SK-N-MC (cell line): ENCODE measurements around the gene SLN.
"Not testable (repeated sequence)": the region's sequence is repeated elsewhere in the genome, so short reads cannot be mapped to it uniquely, and the experiment has no call there.

Source experiments
- DNase-seq: peaks from one replicate; pipeline ENCODE4 v3.0.0-alpha.2; 2011; ENCODE audit warnings: low read depth, low spot score
- H3K27ac ChIP-seq: fragments of 200-600 bp; sonication (generic); 2 replicates; pipeline ENCODE4 v1.5.1; 2016; ENCODE audit warnings: mixed run types
- H3K36me3 ChIP-seq: fragments of 200-600 bp; sonication (generic); 2 replicates; pipeline ENCODE4 v1.6.1; 2017; ENCODE audit warnings: antibody characterized with exemption, low read length, mixed read lengths; ENCODE audit not compliant: insufficient read depth
- H3K4me3 ChIP-seq: fragments of 200-600 bp; sonication (generic); 2 replicates; pipeline ENCODE4 v1.5.1; 2016
- H3K9ac ChIP-seq: fragments of 200-600 bp; sonication (generic); 2 replicates; pipeline ENCODE4 v1.8.0; 2017; ENCODE audit warnings: mixed run types, mixed read lengths; ENCODE audit not compliant: insufficient read length
- H3K9me3 ChIP-seq: fragments of 200-600 bp; sonication (generic); 2 replicates; pipeline ENCODE4 v1.6.1; 2017; ENCODE audit warnings: low read depth, mild to moderate bottlenecking, antibody characterized with exemption, low read length, moderate library complexity, mixed read lengths
- EZH2 ChIP-seq: fragments of 200-600 bp; sonication (generic); IDR thresholded peaks from one replicate; pipeline ENCODE4 v1.6.1; 2017; ENCODE audit warnings: antibody characterized with exemption
- FOXP2 ChIP-seq: optimal IDR thresholded peaks from 2 replicates; pipeline ENCODE3; 2011; ENCODE audit warnings: mild to moderate bottlenecking, moderate library complexity; ENCODE audit not compliant: insufficient read depth; ENCODE audit errors: extremely low read length, control extremely low read depth
- POLR2AphosphoS5 ChIP-seq: IDR thresholded peaks from 2 replicates; pipeline ENCODE4 v1.6.1; 2012; ENCODE audit warnings: mild to moderate bottlenecking, low read depth, low read length, borderline replicate concordance

The SLN gene

GRCh38 chr11:107711861-107712755 is at the start of gene SLN:
TSS of gene SLN (minus strand) at chr11:107712056.
- Histone ChIP-seq H3K4me3 (no peak within 1 kb of the TSS), H3K36me3 (no peaks in the 10 kb centered on the region), H3K27ac (no peak within 1 kb of the TSS), H3K9me3 (no peaks in the 10 kb centered on the region), H3K9ac (no peak within 1 kb of the TSS)
- no peak for DNase-seq
- no peak for TF ChIP-seq FOXP2
- no peak for TF ChIP-seq POLR2AphosphoS5
- TF ChIP-seq EZH2, result no peak

DNA sequence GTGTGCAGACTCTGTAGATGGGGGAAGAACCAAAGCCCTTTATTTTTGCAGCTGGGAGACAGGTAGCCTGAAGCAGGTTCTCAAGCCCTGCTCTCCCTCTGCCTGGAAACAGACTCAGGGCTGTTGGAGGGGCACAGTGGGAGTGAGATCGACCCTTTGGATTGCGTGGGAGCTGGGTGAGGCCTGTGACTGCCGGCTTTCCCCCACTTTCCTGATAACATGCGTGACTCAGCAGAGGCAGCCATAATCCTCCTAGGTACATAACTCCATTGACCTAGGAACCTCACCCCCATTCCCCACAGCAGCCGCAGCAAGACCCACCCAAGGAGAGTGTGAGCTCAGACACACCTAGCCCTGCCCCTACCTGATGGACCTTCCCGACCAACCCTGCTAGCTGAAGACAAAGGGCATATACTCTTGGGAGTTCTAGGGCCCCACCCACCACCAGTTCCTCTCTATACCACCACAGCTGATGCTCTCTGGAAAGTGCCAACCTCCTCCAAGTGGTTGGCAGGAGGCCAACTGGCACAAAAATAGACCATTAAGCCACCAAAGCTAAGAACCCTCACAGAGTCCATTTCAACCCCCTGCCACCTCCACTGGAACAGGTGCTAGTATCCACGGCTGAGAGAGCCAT is 47.0 kb upstream of the SLN start:
- not testable (repeated sequence) for H3K9me3 ChIP-seq, DNase-seq, H3K36me3 ChIP-seq, H3K4me3 ChIP-seq, H3K27ac ChIP-seq, H3K9ac ChIP-seq

- no peak overlapping the region for H3K9ac ChIP-seq
- no peaks in the 10 kb centered on the region for H3K36me3 ChIP-seq
- H3K9me3 ChIP-seq, result no peaks in the 10 kb centered on the region
- no peak for TF ChIP-seq EZH2
- no peak for TF ChIP-seq POLR2AphosphoS5
- TF ChIP-seq FOXP2, result no peak
- no peak for DNase-seq
- no peak overlapping the region for H3K27ac ChIP-seq
- no peak overlapping the region for H3K4me3 ChIP-seq
These were observed 45.8 kb upstream of the SLN start for GRCh38 chr11:107757661-107758060.

GRCh38 chr11:107756553-107756952 is 44.7 kb upstream of the SLN start:
- Histone ChIP-seq H3K36me3 (no peaks in the 10 kb centered on the region), H3K27ac (no peak overlapping the region), H3K9ac (no peak overlapping the region), H3K9me3 (no peaks in the 10 kb centered on the region), H3K4me3 (no peak overlapping the region)
- no peak for TF ChIP-seq EZH2
- TF ChIP-seq FOXP2, result no peak
- TF ChIP-seq POLR2AphosphoS5, result no peak
- DNase-seq, result no peak

GRCh38 chr11:107752949-107753822 is 41.3 kb upstream of the SLN start:
- Histone ChIP-seq H3K9ac (no peak overlapping the region), H3K9me3 (no peaks in the 10 kb centered on the region), H3K4me3 (no peak overlapping the region), H3K27ac (no peak overlapping the region), H3K36me3 (no peaks in the 10 kb centered on the region)
- no peak for TF ChIP-seq POLR2AphosphoS5
- no peak for TF ChIP-seq FOXP2
- TF ChIP-seq EZH2, result no peak
- DNase-seq, result no peak

DNA sequence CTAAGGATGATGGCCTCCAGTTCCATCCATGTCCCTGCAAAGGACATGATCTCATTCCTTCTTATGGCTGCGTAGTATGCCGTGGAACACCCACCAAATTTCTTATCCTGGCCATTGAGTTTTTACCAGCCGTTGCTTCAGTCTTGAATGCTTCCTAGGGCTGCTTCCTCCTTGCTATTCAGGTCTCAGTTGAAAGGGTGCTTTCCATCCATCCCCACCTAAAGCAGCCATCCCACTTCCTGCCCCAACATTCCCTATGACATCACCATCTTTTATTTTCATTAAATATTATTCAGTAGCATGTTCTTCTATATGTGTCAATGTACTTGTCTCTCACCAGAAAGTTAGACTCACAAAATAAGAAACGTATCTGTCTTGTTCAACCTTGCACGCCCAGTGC is 40.7 kb upstream of the SLN start:
- no peak for DNase-seq
- no peak overlapping the region for H3K4me3 ChIP-seq
- TF ChIP-seq FOXP2 (no peak), EZH2 (no peak), POLR2AphosphoS5 (no peak)
- H3K9ac ChIP-seq, result no peak overlapping the region
- H3K27ac ChIP-seq, result no peak overlapping the region
- H3K9me3 ChIP-seq, result no peaks in the 10 kb centered on the region
- no peaks in the 10 kb centered on the region for H3K36me3 ChIP-seq

- H3K36me3 ChIP-seq, result no peaks in the 10 kb centered on the region
- no peak for DNase-seq
- no peaks in the 10 kb centered on the region for H3K9me3 ChIP-seq
- no peak for TF ChIP-seq EZH2
- no peak for TF ChIP-seq FOXP2
- TF ChIP-seq POLR2AphosphoS5, result no peak
- H3K27ac ChIP-seq, result no peak overlapping the region
- no peak overlapping the region for H3K9ac ChIP-seq
- H3K4me3 ChIP-seq, result no peak overlapping the region
These were observed 39.2 kb upstream of the SLN start for GRCh38 chr11:107751082-107751481.

GRCh38 chr11:107750313-107750712 is 38.5 kb upstream of the SLN start:
- no peaks in the 10 kb centered on the region for H3K36me3 ChIP-seq
- no peak overlapping the region for H3K4me3 ChIP-seq
- TF ChIP-seq EZH2 (no peak), FOXP2 (no peak), POLR2AphosphoS5 (no peak)
- no peaks in the 10 kb centered on the region for H3K9me3 ChIP-seq
- no peak overlapping the region for H3K9ac ChIP-seq
- DNase-seq, result no peak
- no peak overlapping the region for H3K27ac ChIP-seq
